KMS-11 (cell line): ENCODE results near the gene ZBTB7C.
A peak's percentile ranks its signal among the peaks of the same experiment; 100 is the strongest.

ENCODE experiments used
- H2AFZ ChIP-seq: fragments of 200-600 bp; sonication (generic); 2 replicates; pipeline ENCODE4 v1.6.1; 2016; ENCODE audit warnings: antibody characterized with exemption, mixed run types, low read depth
- H3K27ac ChIP-seq: fragments of 200-600 bp; sonication (generic); 2 replicates; pipeline ENCODE4 v1.6.1; 2016; ENCODE audit warnings: mild to moderate bottlenecking, mixed run types
- H3K27me3 ChIP-seq: fragments of 200-600 bp; sonication (generic); 2 replicates; pipeline ENCODE4 v1.6.1; 2017; ENCODE audit warnings: mild to moderate bottlenecking, low read depth, mixed run types, moderate library complexity; ENCODE audit not compliant: insufficient read depth
- H3K36me3 ChIP-seq: fragments of 200-600 bp; sonication (generic); 2 replicates; pipeline ENCODE4 v1.6.1; 2017; ENCODE audit warnings: mild to moderate bottlenecking, mixed run types; ENCODE audit not compliant: insufficient read depth
- H3K4me1 ChIP-seq: fragments of 200-600 bp; sonication (generic); 2 replicates; pipeline ENCODE4 v1.6.1; 2016; ENCODE audit warnings: mild to moderate bottlenecking, low read depth, mixed run types; ENCODE audit not compliant: poor library complexity, severe bottlenecking
- H3K4me2 ChIP-seq: fragments of 200-600 bp; sonication (generic); 2 replicates; pipeline ENCODE4 v1.7.0; 2016; ENCODE audit warnings: mild to moderate bottlenecking, mixed run types
- H3K4me3 ChIP-seq: fragments of 200-600 bp; sonication (generic); IDR thresholded peaks from 2 replicates; pipeline ENCODE4 v1.6.1; 2017; ENCODE audit warnings: low read depth, low read length, mixed read lengths; ENCODE audit not compliant: insufficient read depth
- H3K79me2 ChIP-seq: fragments of 200-600 bp; sonication (generic); 2 replicates; pipeline ENCODE4 v1.6.1; 2016; ENCODE audit warnings: low read depth, mixed run types; ENCODE audit not compliant: insufficient read depth
- H3K9ac ChIP-seq: fragments of 200-600 bp; sonication (generic); 2 replicates; pipeline ENCODE4 v1.6.1; 2016; ENCODE audit warnings: mild to moderate bottlenecking, mixed run types
- H4K20me1 ChIP-seq: fragments of 200-600 bp; sonication (generic); 2 replicates; pipeline ENCODE4 v1.6.1; 2016; ENCODE audit warnings: mild to moderate bottlenecking, mixed run types; ENCODE audit not compliant: insufficient read depth
- TF ChIP-seq, protein P1 (sequence below): fragments of 200-600 bp; sonication (generic); conservative IDR thresholded peaks from 2 replicates; pipeline ENCODE4 v1.6.1; 2017; ENCODE audit warnings: low read depth, mild to moderate bottlenecking, antibody characterized with exemption, low read length, moderate library complexity, mixed read lengths

ZBTB7C gene

DNA sequence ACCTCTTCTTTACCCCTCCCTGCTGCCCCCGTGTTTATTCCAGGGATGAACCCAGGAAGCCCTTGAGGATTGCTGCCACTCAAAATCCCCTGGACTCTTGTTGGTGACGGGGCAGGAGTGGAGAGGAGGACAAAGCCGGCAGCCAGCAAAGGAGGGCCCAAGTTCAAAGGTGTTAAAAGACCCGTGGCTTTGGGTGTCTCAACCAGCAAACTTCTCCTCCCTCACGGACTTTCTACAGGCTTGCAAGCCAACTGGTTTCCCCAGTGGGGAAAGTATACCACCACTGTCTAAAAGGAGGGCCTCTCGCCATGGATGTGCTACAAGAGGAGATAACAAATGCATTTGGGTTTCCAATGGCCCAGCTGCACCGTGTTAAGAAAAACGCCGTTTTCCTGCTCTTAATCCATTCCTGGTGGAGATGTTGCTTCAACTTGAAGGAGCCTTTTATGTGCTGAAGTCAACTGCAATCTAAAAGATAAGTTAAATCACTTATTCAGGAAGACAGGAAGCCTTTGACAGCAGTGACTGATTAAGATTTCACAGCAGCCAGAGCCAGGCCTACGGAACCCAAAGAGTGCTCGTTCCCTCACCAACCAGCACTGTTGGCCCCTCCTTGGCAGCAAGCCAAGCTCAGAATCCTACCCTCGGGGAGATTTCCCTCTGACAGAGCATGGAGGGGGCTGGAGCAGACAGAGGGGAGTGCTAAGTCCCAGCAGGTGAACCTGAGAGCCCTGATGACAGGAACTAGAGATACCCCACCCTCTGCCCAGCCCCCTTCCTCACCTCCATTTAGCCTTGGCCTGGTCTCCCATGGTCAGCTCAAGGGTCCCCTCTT is 57.8 kb downstream of the ZBTB7C start:
- Histone ChIP-seq H3K4me3 (no peak overlapping the region), H3K79me2 (no peaks in the 10 kb centered on the region), H3K4me1 (no peaks in the 10 kb centered on the region), H3K27ac (no peak overlapping the region), H3K4me2 (no peak overlapping the region), H4K20me1 (no peaks in the 10 kb centered on the region), H3K36me3 (no peaks in the 10 kb centered on the region), H2AFZ (no peak overlapping the region), H3K9ac (no peak overlapping the region), H3K27me3 (no peaks in the 10 kb centered on the region)
- TF ChIP-seq, protein P1, sequence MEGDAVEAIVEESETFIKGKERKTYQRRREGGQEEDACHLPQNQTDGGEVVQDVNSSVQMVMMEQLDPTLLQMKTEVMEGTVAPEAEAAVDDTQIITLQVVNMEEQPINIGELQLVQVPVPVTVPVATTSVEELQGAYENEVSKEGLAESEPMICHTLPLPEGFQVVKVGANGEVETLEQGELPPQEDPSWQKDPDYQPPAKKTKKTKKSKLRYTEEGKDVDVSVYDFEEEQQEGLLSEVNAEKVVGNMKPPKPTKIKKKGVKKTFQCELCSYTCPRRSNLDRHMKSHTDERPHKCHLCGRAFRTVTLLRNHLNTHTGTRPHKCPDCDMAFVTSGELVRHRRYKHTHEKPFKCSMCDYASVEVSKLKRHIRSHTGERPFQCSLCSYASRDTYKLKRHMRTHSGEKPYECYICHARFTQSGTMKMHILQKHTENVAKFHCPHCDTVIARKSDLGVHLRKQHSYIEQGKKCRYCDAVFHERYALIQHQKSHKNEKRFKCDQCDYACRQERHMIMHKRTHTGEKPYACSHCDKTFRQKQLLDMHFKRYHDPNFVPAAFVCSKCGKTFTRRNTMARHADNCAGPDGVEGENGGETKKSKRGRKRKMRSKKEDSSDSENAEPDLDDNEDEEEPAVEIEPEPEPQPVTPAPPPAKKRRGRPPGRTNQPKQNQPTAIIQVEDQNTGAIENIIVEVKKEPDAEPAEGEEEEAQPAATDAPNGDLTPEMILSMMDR: no peak

DNA sequence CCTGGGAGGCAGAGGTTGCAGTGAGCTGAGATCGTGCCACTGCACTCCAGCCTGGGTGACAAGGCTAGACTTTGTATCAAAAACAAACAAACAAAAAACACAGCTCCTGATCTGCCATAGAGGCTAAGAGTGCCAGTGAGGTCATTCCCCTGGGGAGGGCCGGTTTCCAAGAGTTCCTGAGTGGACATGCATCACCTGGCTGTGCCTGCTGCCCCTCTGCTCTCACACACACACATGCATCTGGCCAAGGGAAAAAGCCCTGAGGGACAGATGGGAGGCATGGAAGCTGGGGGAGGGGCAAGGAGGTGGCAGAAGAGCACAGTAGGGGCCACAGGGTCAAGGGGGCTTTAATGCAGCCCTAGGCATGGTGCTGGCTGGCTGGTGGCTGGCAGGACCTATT is 60.4 kb downstream of the ZBTB7C start:
- Histone ChIP-seq H3K27me3 (no peaks in the 10 kb centered on the region), H3K9ac (no peak overlapping the region), H3K4me3 (no peak overlapping the region), H3K79me2 (no peaks in the 10 kb centered on the region), H3K36me3 (no peaks in the 10 kb centered on the region), H2AFZ (no peak overlapping the region), H4K20me1 (no peaks in the 10 kb centered on the region), H3K27ac (no peak overlapping the region), H3K4me2 (no peak overlapping the region), H3K4me1 (no peaks in the 10 kb centered on the region)
- TF ChIP-seq, protein P1: no peak

DNA sequence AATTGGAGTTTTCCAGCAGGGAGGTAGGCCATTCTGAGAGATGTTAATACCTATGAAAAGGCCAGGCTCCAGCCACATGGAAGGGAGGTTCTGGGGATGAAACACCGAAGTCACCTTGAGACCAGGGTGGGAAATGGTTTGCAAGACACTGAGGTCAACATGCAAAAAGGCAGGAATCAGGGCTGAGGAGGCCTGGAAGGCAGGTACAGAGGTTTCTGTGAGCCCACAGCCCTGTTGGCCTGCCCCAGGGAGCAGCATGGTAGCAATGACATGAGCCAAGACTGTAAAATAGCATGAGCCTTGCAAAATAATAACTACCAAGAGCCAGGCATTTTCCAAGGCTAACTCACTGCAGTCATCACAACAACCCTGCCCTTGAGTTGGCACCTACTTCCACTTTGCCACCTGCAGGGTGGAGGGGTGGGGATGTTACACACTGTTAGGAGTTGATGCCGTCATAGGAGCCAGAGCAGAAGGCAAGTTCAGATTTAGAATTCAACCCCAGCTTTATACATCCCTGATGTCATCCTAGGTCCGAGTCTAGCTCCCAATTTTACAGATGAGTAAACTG is 61.3 kb downstream of the ZBTB7C start:
- H3K27ac ChIP-seq: no peak overlapping the region
- TF ChIP-seq, protein P1: no peak

DNA sequence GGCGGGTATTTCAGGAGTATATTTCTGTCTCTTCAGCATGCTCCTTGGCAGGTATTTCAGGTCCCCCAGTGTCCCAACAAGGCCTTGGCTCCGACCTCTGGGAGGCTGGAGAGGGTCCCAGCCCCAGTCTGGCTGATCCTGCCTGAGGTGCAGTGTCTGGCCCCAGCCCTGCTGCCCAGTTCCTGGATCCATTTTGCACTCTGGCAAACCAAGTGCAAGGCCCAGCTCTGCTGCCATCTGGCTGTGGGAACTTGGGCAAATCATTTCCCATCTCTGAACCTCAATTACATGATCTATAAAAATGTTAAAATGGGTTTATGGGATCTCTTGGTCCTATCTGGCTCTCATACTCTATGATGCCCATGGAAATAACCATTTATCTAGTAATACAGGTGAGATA is 63.6 kb downstream of the ZBTB7C start:
- no peak overlapping the region for H3K4me2 ChIP-seq
- no peak overlapping the region for H3K27ac ChIP-seq
- TF ChIP-seq, protein P1: 0 out of 2 replicates have a peak, but pooled peaks have one; percentile 19
- H3K4me3 ChIP-seq: no peak overlapping the region
- H3K4me1 ChIP-seq: no peaks in the 10 kb centered on the region
- H3K36me3 ChIP-seq: no peaks in the 10 kb centered on the region
- H2AFZ ChIP-seq: no peak overlapping the region
- H3K9ac ChIP-seq: no peak overlapping the region
- no peaks in the 10 kb centered on the region for H3K27me3 ChIP-seq
- no peaks in the 10 kb centered on the region for H3K79me2 ChIP-seq
- no peaks in the 10 kb centered on the region for H4K20me1 ChIP-seq

More for the DNA sequence above, 61.3 kb downstream of the ZBTB7C start:
- Histone ChIP-seq H3K4me3 (no peak overlapping the region), H4K20me1 (no peaks in the 10 kb centered on the region), H3K36me3 (no peaks in the 10 kb centered on the region), H3K4me2 (no peak overlapping the region), H3K79me2 (no peaks in the 10 kb centered on the region), H2AFZ (no peak overlapping the region), H3K4me1 (no peaks in the 10 kb centered on the region), H3K9ac (no peak overlapping the region), H3K27me3 (no peaks in the 10 kb centered on the region)
